ENCODE results near the gene ATXN2.

ATXN2 gene

GRCh38 chr12:111454716-111455447, 144.2 kb downstream of the ATXN2 start:
- Histone ChIP-seq H3K9ac (ENCODE audit: low read depth, low read length) (no peak overlapping the region), H3K36me3 (ENCODE audit: insufficient read depth, low read length) (peaks cover 74% of the 10 kb centered on the region), H3K4me2 (ENCODE audit: low read length) (no peak overlapping the region), H3K4me1 (ENCODE audit: control insufficient read depth, insufficient read depth, low read length) (peaks cover 4% of the 10 kb centered on the region), H3K27me3 (ENCODE audit: control insufficient read depth, insufficient read depth, low read length) (no peaks in the 10 kb centered on the region), H3K4me3 (ENCODE audit: low read length) (no peak overlapping the region), H3K9me3 (replicated peaks; ENCODE audit: low read length) (no peaks in the 10 kb centered on the region)

- no peak overlapping the region for H3K4me3 ChIP-seq (ENCODE audit: low read length)
- H3K4me2 ChIP-seq (ENCODE audit: low read length), result no peak overlapping the region
- peaks cover 4% of the 10 kb centered on the region for H3K4me1 ChIP-seq (ENCODE audit: control insufficient read depth, insufficient read depth, low read length)
- no peaks in the 10 kb centered on the region for H3K9me3 ChIP-seq (replicated peaks; ENCODE audit: low read length)
- H3K36me3 ChIP-seq (ENCODE audit: insufficient read depth, low read length), result peaks cover 77% of the 10 kb centered on the region
- H3K27me3 ChIP-seq (ENCODE audit: control insufficient read depth, insufficient read depth, low read length), result no peaks in the 10 kb centered on the region
- no peak overlapping the region for H3K9ac ChIP-seq (ENCODE audit: low read depth, low read length)
Measured at GRCh38 chr12:111454311-111454710, 144.8 kb downstream of the ATXN2 start.

GRCh38 chr12:111453071-111453989, 145.8 kb downstream of the ATXN2 start:
- H3K36me3 ChIP-seq (ENCODE audit: insufficient read depth, low read length), result peaks cover 79% of the 10 kb centered on the region
- no peak overlapping the region for H3K4me2 ChIP-seq (ENCODE audit: low read length)
- H3K9ac ChIP-seq (ENCODE audit: low read depth, low read length), result no peak overlapping the region
- H3K27me3 ChIP-seq (ENCODE audit: control insufficient read depth, insufficient read depth, low read length), result no peaks in the 10 kb centered on the region
- H3K9me3 ChIP-seq (replicated peaks; ENCODE audit: low read length), result no peaks in the 10 kb centered on the region
- H3K4me1 ChIP-seq (ENCODE audit: control insufficient read depth, insufficient read depth, low read length), result peaks cover 4% of the 10 kb centered on the region
- no peak overlapping the region for H3K4me3 ChIP-seq (ENCODE audit: low read length)

GRCh38 chr12:111451649-111452129, 147.4 kb downstream of the ATXN2 start:
- Histone ChIP-seq H3K4me1 (ENCODE audit: control insufficient read depth, insufficient read depth, low read length) (peaks cover 4% of the 10 kb centered on the region), H3K9me3 (replicated peaks; ENCODE audit: low read length) (no peaks in the 10 kb centered on the region), H3K4me3 (ENCODE audit: low read length) (no peak overlapping the region), H3K36me3 (ENCODE audit: insufficient read depth, low read length) (peaks cover 86% of the 10 kb centered on the region), H3K4me2 (ENCODE audit: low read length) (no peak overlapping the region), H3K27me3 (ENCODE audit: control insufficient read depth, insufficient read depth, low read length) (no peaks in the 10 kb centered on the region), H3K9ac (ENCODE audit: low read depth, low read length) (no peak overlapping the region)

GRCh38 chr12:111451232-111451631, 147.9 kb downstream of the ATXN2 start:
- no peaks in the 10 kb centered on the region for H3K9me3 ChIP-seq (replicated peaks; ENCODE audit: low read length)
- H3K4me2 ChIP-seq (ENCODE audit: low read length), result no peak overlapping the region
- H3K36me3 ChIP-seq (ENCODE audit: insufficient read depth, low read length), result peaks cover 87% of the 10 kb centered on the region
- peaks cover 7% of the 10 kb centered on the region for H3K4me1 ChIP-seq (ENCODE audit: control insufficient read depth, insufficient read depth, low read length)
- no peak overlapping the region for H3K4me3 ChIP-seq (ENCODE audit: low read length)
- H3K27me3 ChIP-seq (ENCODE audit: control insufficient read depth, insufficient read depth, low read length), result no peaks in the 10 kb centered on the region
- H3K9ac ChIP-seq (ENCODE audit: low read depth, low read length), result no peak overlapping the region

GRCh38 chr12:111450676-111451075, 148.4 kb downstream of the ATXN2 start:
- H3K4me3 ChIP-seq (ENCODE audit: low read length), result no peak overlapping the region

GRCh38 chr12:111448846-111449790, 150.0 kb downstream of the ATXN2 start:
- H3K9me3 ChIP-seq (replicated peaks; ENCODE audit: low read length), result no peaks in the 10 kb centered on the region
- H3K4me1 ChIP-seq (ENCODE audit: control insufficient read depth, insufficient read depth, low read length), result peaks cover 24% of the 10 kb centered on the region
- H3K4me3 ChIP-seq (ENCODE audit: low read length), result no peak overlapping the region
- H3K27me3 ChIP-seq (ENCODE audit: control insufficient read depth, insufficient read depth, low read length), result no peaks in the 10 kb centered on the region
- peak overlapping the region; percentile 1 for H3K9ac ChIP-seq (ENCODE audit: low read depth, low read length)
- peaks cover 80% of the 10 kb centered on the region for H3K36me3 ChIP-seq (ENCODE audit: insufficient read depth, low read length)
- no peak overlapping the region for H3K4me2 ChIP-seq (ENCODE audit: low read length)

More at GRCh38 chr12:111450676-111451075, 148.4 kb downstream of the ATXN2 start:
- H3K9ac ChIP-seq (ENCODE audit: low read depth, low read length), result no peak overlapping the region
- no peaks in the 10 kb centered on the region for H3K9me3 ChIP-seq (replicated peaks; ENCODE audit: low read length)
- no peaks in the 10 kb centered on the region for H3K27me3 ChIP-seq (ENCODE audit: control insufficient read depth, insufficient read depth, low read length)
- peaks cover 87% of the 10 kb centered on the region for H3K36me3 ChIP-seq (ENCODE audit: insufficient read depth, low read length)
- H3K4me2 ChIP-seq (ENCODE audit: low read length), result no peak overlapping the region
- H3K4me1 ChIP-seq (ENCODE audit: control insufficient read depth, insufficient read depth, low read length), result peaks cover 9% of the 10 kb centered on the region

GRCh38 chr12:111448266-111448830, 150.8 kb downstream of the ATXN2 start:
- no peak overlapping the region for H3K4me3 ChIP-seq (ENCODE audit: low read length)
- no peaks in the 10 kb centered on the region for H3K27me3 ChIP-seq (ENCODE audit: control insufficient read depth, insufficient read depth, low read length)
- H3K4me2 ChIP-seq (ENCODE audit: low read length), result no peak overlapping the region
- peaks cover 30% of the 10 kb centered on the region for H3K4me1 ChIP-seq (ENCODE audit: control insufficient read depth, insufficient read depth, low read length)
- H3K36me3 ChIP-seq (ENCODE audit: insufficient read depth, low read length), result peaks cover 77% of the 10 kb centered on the region
- no peak overlapping the region for H3K9ac ChIP-seq (ENCODE audit: low read depth, low read length)
- no peaks in the 10 kb centered on the region for H3K9me3 ChIP-seq (replicated peaks; ENCODE audit: low read length)

- H3K9ac ChIP-seq (ENCODE audit: low read depth, low read length), result no peak overlapping the region
- H3K36me3 ChIP-seq (ENCODE audit: insufficient read depth, low read length), result peaks cover 79% of the 10 kb centered on the region
- peaks cover 36% of the 10 kb centered on the region for H3K4me1 ChIP-seq (ENCODE audit: control insufficient read depth, insufficient read depth, low read length)
- H3K4me2 ChIP-seq (ENCODE audit: low read length), result no peak overlapping the region
- no peak overlapping the region for H3K4me3 ChIP-seq (ENCODE audit: low read length)
- H3K27me3 ChIP-seq (ENCODE audit: control insufficient read depth, insufficient read depth, low read length), result no peaks in the 10 kb centered on the region
- H3K9me3 ChIP-seq (replicated peaks; ENCODE audit: low read length), result no peaks in the 10 kb centered on the region
Measured at GRCh38 chr12:111447571-111448265, 151.4 kb downstream of the ATXN2 start.

Data from skeletal muscle satellite cell (primary cell).